ENCODE measurements around the gene HERC5. TPM values are rescaled to one million over a fixed set of nuclear protein-coding genes. Genes with fewer than 3 reads are reported as not detected.
"Not testable (repeated sequence)": the region's sequence is repeated elsewhere in the genome, so short reads cannot be mapped to it uniquely, and the experiment has no call there.

Gene HERC5
- total and polyA plus RNA-seq, 4 donors: 3.9 to 7.8 (median 5.4) TPM

GRCh38 chr4:88537709-88538108 is 80.8 kb downstream of the HERC5 start:
- TF ChIP-seq, protein P1, sequence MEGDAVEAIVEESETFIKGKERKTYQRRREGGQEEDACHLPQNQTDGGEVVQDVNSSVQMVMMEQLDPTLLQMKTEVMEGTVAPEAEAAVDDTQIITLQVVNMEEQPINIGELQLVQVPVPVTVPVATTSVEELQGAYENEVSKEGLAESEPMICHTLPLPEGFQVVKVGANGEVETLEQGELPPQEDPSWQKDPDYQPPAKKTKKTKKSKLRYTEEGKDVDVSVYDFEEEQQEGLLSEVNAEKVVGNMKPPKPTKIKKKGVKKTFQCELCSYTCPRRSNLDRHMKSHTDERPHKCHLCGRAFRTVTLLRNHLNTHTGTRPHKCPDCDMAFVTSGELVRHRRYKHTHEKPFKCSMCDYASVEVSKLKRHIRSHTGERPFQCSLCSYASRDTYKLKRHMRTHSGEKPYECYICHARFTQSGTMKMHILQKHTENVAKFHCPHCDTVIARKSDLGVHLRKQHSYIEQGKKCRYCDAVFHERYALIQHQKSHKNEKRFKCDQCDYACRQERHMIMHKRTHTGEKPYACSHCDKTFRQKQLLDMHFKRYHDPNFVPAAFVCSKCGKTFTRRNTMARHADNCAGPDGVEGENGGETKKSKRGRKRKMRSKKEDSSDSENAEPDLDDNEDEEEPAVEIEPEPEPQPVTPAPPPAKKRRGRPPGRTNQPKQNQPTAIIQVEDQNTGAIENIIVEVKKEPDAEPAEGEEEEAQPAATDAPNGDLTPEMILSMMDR (IDR thresholded peaks at IDR 0.05; ENCODE audit: control extremely low read depth, extremely low read depth): no peak
- H3K9me3 ChIP-seq (ENCODE audit: control insufficient read depth in 4 of 4, insufficient read depth in 3 of 4, low read length in 3 of 4): no peaks in the 10 kb centered on the region
- WGBS, 2 donors: 88 to 95% methylated on average over 1 of the region's 1 CpG
- ATAC-seq (ENCODE audit: insufficient read depth, low FRiP score) (no peak), DNase-seq (no peak)
- no peak overlapping the region for H3K4me3 ChIP-seq
- no peak overlapping the region for H3K27ac ChIP-seq (ENCODE audit: low read depth in 1 of 2, low read length in 1 of 2)
- H3K36me3 ChIP-seq (ENCODE audit: control insufficient read depth in 4 of 4, insufficient read depth in 4 of 4, low read length in 4 of 4): no peaks in the 10 kb centered on the region
- H3K4me1 ChIP-seq (ENCODE audit: control insufficient read depth in 5 of 5, insufficient read depth in 5 of 5, low read length in 5 of 5): no peaks in the 10 kb centered on the region
- H3K9ac ChIP-seq (ENCODE audit: insufficient read depth in 1 of 2, low read length in 2 of 2): no peak overlapping the region
- H3K27me3 ChIP-seq (ENCODE audit: control insufficient read depth in 3 of 3, insufficient read depth in 3 of 3, low read length in 2 of 3): no peaks in the 10 kb centered on the region

- not testable (repeated sequence) for H3K4me3 ChIP-seq; H3K27me3 ChIP-seq (ENCODE audit: control insufficient read depth in 3 of 3, insufficient read depth in 3 of 3, low read length in 2 of 3); H3K4me1 ChIP-seq (ENCODE audit: control insufficient read depth in 5 of 5, insufficient read depth in 5 of 5, low read length in 5 of 5); H3K9ac ChIP-seq (ENCODE audit: insufficient read depth in 1 of 2, low read length in 2 of 2); H3K27ac ChIP-seq (ENCODE audit: low read depth in 1 of 2, low read length in 1 of 2); ATAC-seq (ENCODE audit: insufficient read depth, low FRiP score); H3K36me3 ChIP-seq (ENCODE audit: control insufficient read depth in 4 of 4, insufficient read depth in 4 of 4, low read length in 4 of 4); H3K9me3 ChIP-seq (ENCODE audit: control insufficient read depth in 4 of 4, insufficient read depth in 3 of 4, low read length in 3 of 4)
- DNase-seq: peak; percentile 36 to 44 (median 42)
- whole genome bisulfite sequencing, 2 donors: 18 to 19% methylated on average over 9 of the region's 9 CpGs
- TF ChIP-seq, protein P1 (IDR thresholded peaks at IDR 0.05; ENCODE audit: control extremely low read depth, extremely low read depth): peak; percentile 50
Measured at GRCh38 chr4:88539322-88540068, 82.6 kb downstream of the HERC5 start.

- 91 to 92% methylated on average over 7 of the region's 7 CpGs for WGBS, 2 donors
- H3K4me1 ChIP-seq (ENCODE audit: control insufficient read depth in 5 of 5, insufficient read depth in 5 of 5, low read length in 5 of 5): no peaks in the 10 kb centered on the region
Measured at GRCh38 chr4:88549815-88550214, 92.9 kb downstream of the HERC5 start.

More at GRCh38 chr4:88549815-88550214, 92.9 kb downstream of the HERC5 start:
- H3K9me3 ChIP-seq (ENCODE audit: control insufficient read depth in 4 of 4, insufficient read depth in 3 of 4, low read length in 3 of 4): no peaks in the 10 kb centered on the region
- H3K4me3 ChIP-seq: no peak overlapping the region
- H3K9ac ChIP-seq (ENCODE audit: insufficient read depth in 1 of 2, low read length in 2 of 2): no peak overlapping the region
- TF ChIP-seq, protein P1 (IDR thresholded peaks at IDR 0.05; ENCODE audit: control extremely low read depth, extremely low read depth): no peak
- H3K27ac ChIP-seq (ENCODE audit: low read depth in 1 of 2, low read length in 1 of 2): no peak overlapping the region
- no peaks in the 10 kb centered on the region for H3K27me3 ChIP-seq (ENCODE audit: control insufficient read depth in 3 of 3, insufficient read depth in 3 of 3, low read length in 2 of 3)
- ATAC-seq (ENCODE audit: insufficient read depth, low FRiP score) (no peak), DNase-seq (no peak)
- H3K36me3 ChIP-seq (ENCODE audit: control insufficient read depth in 4 of 4, insufficient read depth in 4 of 4, low read length in 4 of 4): no peaks in the 10 kb centered on the region

Other genes starting within 250 kb of the HERC5 start
- gene PPM1K, start 172.6 kb upstream of the HERC5 start, total RNA-seq: 10 to 100 TPM; 19.4 to 45.9 TPM
- 1 to 10 TPM; 5.2 to 5.6 TPM for gene PPM1K, start 172.6 kb upstream of the HERC5 start, polyA plus RNA-seq
- gene HERC6, start 78.3 kb upstream of the HERC5 start, total RNA-seq: 10 to 100 TPM; 12.1 to 21.7 TPM
- gene HERC6, start 78.3 kb upstream of the HERC5 start, polyA plus RNA-seq: 1 to 10 TPM; 3.4 to 7.9 TPM
- gene PYURF, start 66.7 kb downstream of the HERC5 start, total RNA-seq: 10 to 100 TPM; 63.7 to 82.0 TPM
- gene PYURF, start 66.7 kb downstream of the HERC5 start, polyA plus RNA-seq: 100 to 1,000 TPM in 1 of 2 donors, 10 to 100 TPM in 1; 79.9 to 106 TPM
- gene HERC3, start 135.4 kb downstream of the HERC5 start, total RNA-seq: 10 to 100 TPM; 34.3 to 48.0 TPM
- 10 to 100 TPM in 1 of 2 donors, 1 to 10 TPM in 1; 6.2 to 15.5 TPM for gene HERC3, start 135.4 kb downstream of the HERC5 start, polyA plus RNA-seq
- 1 to 10 TPM; 2.6 to 8.8 TPM for gene NAP1L5, start 240.7 kb downstream of the HERC5 start, total RNA-seq
- gene NAP1L5, start 240.7 kb downstream of the HERC5 start, polyA plus RNA-seq: 1 to 10 TPM; 2.7 to 3.7 TPM

Data from lung (tissue), 12 donors.